Ecto neural progenitor cell (in vitro differentiated cells): ENCODE results near the gene SORL1.
"Not testable (repeated sequence)": the region's sequence is repeated elsewhere in the genome, so short reads cannot be mapped to it uniquely, and the experiment has no call there.

Source experiments
- DNase-seq: peaks from one replicate; pipeline ENCODE4 v3.0.0-alpha.2; 2018; ENCODE audit warnings: low spot score

SORL1 gene, protein sequence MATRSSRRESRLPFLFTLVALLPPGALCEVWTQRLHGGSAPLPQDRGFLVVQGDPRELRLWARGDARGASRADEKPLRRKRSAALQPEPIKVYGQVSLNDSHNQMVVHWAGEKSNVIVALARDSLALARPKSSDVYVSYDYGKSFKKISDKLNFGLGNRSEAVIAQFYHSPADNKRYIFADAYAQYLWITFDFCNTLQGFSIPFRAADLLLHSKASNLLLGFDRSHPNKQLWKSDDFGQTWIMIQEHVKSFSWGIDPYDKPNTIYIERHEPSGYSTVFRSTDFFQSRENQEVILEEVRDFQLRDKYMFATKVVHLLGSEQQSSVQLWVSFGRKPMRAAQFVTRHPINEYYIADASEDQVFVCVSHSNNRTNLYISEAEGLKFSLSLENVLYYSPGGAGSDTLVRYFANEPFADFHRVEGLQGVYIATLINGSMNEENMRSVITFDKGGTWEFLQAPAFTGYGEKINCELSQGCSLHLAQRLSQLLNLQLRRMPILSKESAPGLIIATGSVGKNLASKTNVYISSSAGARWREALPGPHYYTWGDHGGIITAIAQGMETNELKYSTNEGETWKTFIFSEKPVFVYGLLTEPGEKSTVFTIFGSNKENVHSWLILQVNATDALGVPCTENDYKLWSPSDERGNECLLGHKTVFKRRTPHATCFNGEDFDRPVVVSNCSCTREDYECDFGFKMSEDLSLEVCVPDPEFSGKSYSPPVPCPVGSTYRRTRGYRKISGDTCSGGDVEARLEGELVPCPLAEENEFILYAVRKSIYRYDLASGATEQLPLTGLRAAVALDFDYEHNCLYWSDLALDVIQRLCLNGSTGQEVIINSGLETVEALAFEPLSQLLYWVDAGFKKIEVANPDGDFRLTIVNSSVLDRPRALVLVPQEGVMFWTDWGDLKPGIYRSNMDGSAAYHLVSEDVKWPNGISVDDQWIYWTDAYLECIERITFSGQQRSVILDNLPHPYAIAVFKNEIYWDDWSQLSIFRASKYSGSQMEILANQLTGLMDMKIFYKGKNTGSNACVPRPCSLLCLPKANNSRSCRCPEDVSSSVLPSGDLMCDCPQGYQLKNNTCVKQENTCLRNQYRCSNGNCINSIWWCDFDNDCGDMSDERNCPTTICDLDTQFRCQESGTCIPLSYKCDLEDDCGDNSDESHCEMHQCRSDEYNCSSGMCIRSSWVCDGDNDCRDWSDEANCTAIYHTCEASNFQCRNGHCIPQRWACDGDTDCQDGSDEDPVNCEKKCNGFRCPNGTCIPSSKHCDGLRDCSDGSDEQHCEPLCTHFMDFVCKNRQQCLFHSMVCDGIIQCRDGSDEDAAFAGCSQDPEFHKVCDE (N-terminal part only)

GRCh38 chr11:121451986-121452608 lies at the start of gene SORL1:
Gene SORL1, plus strand, starts transcription at chr11:121452314. Its CDS starts 18 bp downstream, at chr11:121452332.
- DNase-seq = peak; percentile 86

- no peak for DNase-seq
Measured at GRCh38 chr11:121405646-121406045, 46.5 kb upstream of the SORL1 start.

- no peak for DNase-seq
Measured at GRCh38 chr11:121406291-121406690, 45.8 kb upstream of the SORL1 start.

- no peak for DNase-seq
Measured at GRCh38 chr11:121408830-121409229, 43.3 kb upstream of the SORL1 start.

- DNase-seq = not testable (repeated sequence)
Measured at GRCh38 chr11:121410041-121410440, 42.1 kb upstream of the SORL1 start.

DNA sequence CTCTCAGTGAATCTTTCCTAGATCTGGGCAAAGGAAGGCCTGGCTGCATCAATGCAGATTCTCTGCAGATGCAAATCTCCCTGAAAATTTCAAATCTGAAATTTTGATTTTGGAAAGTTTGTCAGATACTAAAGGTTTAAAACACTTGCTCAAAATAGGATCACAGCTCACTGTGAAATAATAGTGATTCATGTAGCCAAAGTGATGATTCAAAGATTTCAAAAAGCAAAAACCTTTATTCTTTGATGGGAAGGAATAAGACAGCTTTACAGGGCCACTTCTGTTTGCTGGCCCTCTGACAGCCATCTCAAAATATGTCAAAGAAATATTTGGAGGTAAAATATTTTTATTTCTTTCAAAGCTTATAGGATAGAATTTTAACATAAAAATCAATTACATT lies 40.8 kb upstream of the SORL1 start:
- DNase-seq = not testable (repeated sequence)

- DNase-seq = no peak
Measured at GRCh38 chr11:121412000-121412587, 40.0 kb upstream of the SORL1 start.

DNA sequence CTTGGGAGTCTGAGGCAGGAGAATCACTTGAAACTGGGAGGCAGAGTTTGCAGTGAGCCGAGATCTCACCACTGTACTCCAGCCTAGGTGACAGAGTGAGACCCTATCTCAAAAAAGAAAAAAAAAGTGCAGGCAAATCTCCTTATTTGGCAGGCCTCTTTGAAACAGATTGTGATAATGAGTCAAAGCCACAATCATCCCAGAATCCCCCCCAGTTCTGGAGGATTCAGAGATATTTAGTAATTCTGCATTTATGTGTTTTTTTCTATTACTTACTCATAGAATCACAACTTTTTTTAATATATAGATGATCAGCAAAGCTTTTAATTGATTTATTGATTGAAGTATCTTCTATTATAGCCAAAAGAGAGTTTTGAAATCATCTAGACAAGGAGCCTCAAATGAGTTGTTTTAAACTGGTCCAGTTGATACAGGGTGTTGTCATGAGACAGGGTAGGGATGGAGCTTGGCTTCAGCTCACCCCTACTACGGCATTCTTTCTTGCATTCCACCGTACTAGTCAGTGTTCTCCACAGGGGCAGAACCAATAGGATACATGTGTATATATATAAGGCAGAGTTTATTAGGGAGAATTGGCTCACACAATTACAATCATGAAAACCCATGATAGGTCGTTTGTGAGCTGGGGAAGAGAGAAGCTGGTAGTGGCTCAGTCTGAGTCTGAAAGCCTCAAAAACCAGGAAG lies 39.3 kb upstream of the SORL1 start:
- DNase-seq = no peak

GRCh38 chr11:121414141-121414913 lies 37.8 kb upstream of the SORL1 start:
- DNase-seq = no peak

- no peak for DNase-seq
Measured at GRCh38 chr11:121415856-121416255, 36.3 kb upstream of the SORL1 start.

- no peak for DNase-seq
Measured at GRCh38 chr11:121417055-121417551, 35.0 kb upstream of the SORL1 start.

DNA sequence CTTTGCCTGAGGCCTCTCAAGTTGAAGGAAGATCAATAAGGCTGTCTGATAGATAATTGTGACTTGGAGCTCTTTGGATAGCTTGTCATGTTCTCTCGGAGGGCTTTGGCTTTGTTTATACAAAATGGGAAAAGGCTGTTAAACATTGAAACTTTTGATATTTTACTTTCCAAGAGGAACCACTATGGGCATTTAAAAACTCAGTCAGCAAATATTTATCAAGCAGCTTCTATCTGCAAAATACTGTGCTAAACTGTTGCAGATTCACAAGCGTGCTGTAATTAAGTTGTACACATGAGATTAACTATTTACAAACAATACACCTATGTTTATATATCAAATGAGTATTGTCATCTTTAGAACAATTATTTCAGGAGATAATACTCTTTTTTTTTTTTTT lies 34.5 kb upstream of the SORL1 start:
- DNase-seq = no peak

DNA sequence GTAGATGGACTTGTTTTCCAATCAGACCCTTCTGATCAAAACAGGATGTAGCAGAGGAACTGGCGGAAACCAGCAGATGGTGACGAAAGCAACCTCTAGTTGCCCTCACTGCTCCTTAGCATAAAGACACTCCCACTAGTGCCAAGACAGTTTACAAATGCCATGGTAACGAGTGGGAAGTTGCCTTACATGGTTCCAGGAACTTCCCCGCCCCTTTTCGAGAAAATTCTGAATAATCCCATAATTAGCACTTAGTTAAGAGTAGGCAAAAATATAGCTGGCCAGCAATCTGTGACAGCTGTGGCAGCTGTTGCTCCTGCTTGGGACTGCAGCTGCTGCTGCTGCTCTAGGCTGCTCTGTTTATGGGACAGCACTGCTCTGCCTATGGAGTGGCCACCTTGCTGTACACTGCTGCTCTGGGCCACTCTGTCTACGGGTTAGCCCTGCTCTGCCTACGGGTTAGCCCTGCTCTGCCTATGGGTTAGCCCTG lies 33.4 kb upstream of the SORL1 start:
- DNase-seq = no peak

- DNase-seq = no peak
Measured at GRCh38 chr11:121419836-121420235, 32.3 kb upstream of the SORL1 start.

DNA sequence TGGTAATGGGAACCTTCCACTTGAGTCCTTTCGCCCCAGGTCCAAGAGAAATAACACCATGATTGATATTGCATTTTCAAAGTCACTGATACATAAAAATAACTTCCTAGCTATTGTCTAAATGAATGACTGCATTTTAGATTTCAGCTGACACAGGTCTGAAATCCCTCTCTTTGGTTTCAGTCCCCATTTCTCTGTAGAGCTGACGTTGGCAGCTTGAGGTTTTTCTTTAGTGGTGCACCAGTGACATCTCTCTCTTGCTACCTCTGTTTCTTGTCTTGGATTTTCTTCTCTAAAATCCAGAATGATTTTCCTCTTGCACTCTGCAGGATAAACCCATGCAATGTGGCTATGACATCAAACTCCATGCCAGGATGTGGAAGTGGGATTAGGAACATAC lies 31.7 kb upstream of the SORL1 start:
- DNase-seq = no peak

GRCh38 chr11:121421149-121421901 lies 30.8 kb upstream of the SORL1 start:
- no peak for DNase-seq

DNA sequence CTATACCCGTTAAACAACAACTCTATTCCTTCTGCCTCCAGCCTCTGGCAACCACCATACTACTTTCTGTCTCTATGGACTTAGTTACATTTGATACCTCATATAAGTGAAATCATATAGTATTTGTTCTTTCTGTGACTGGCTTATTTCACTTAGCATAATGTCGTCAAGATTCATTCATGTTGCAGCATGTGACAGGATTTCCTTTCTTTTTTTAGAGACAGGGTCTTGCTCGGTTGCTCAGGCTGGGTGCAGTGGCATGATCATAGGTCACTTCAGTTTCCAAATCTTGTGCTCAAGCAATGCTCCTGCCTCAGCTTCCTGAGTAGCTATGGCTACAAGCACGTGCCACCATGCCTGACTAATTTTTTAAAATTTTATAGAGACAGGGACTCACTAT lies 29.4 kb upstream of the SORL1 start:
- no peak for DNase-seq

GRCh38 chr11:121425828-121426227 lies 26.3 kb upstream of the SORL1 start:
- DNase-seq = no peak
